LNCaP clone FGC (cell line): Measurements from ENCODE around the gene CREB5.

Source experiments
- DNase-seq: peaks from one replicate; pipeline ENCODE4 v3.0.0-alpha.2; 2011; ENCODE audit warnings: low read depth
- H3K4me3 ChIP-seq: 2 replicates; pipeline ENCODE4 v1.5.1; 2011; ENCODE audit warnings: mild to moderate bottlenecking, low read depth, low read length, control low read depth
- TF ChIP-seq, protein P1 (sequence below): IDR thresholded peaks from 2 replicates; pipeline ENCODE4 v1.5.1; 2012; ENCODE audit warnings: mild to moderate bottlenecking; ENCODE audit not compliant: control insufficient read depth, insufficient read depth; ENCODE audit errors: extremely low read depth

CREB5 gene

DNA sequence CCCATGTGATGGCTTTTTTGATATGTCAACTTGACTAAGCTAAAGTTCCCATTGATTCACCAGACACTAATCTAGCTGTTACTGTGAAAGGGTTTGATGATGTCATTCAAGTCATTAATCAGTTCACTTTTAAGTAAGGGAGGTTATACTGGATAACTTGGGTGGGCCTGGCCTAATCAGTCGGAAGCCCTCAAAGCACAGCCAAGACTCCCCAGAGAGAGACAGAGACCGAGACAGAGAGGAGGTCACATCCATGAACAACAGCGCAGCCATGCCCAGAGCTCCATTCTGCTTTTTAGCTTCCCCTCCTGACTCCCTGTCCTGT lies 442.4 kb downstream of the CREB5 start:
- TF ChIP-seq, protein P1, sequence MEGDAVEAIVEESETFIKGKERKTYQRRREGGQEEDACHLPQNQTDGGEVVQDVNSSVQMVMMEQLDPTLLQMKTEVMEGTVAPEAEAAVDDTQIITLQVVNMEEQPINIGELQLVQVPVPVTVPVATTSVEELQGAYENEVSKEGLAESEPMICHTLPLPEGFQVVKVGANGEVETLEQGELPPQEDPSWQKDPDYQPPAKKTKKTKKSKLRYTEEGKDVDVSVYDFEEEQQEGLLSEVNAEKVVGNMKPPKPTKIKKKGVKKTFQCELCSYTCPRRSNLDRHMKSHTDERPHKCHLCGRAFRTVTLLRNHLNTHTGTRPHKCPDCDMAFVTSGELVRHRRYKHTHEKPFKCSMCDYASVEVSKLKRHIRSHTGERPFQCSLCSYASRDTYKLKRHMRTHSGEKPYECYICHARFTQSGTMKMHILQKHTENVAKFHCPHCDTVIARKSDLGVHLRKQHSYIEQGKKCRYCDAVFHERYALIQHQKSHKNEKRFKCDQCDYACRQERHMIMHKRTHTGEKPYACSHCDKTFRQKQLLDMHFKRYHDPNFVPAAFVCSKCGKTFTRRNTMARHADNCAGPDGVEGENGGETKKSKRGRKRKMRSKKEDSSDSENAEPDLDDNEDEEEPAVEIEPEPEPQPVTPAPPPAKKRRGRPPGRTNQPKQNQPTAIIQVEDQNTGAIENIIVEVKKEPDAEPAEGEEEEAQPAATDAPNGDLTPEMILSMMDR = no peak
- no peak for DNase-seq
- no peak overlapping the region for H3K4me3 ChIP-seq

DNA sequence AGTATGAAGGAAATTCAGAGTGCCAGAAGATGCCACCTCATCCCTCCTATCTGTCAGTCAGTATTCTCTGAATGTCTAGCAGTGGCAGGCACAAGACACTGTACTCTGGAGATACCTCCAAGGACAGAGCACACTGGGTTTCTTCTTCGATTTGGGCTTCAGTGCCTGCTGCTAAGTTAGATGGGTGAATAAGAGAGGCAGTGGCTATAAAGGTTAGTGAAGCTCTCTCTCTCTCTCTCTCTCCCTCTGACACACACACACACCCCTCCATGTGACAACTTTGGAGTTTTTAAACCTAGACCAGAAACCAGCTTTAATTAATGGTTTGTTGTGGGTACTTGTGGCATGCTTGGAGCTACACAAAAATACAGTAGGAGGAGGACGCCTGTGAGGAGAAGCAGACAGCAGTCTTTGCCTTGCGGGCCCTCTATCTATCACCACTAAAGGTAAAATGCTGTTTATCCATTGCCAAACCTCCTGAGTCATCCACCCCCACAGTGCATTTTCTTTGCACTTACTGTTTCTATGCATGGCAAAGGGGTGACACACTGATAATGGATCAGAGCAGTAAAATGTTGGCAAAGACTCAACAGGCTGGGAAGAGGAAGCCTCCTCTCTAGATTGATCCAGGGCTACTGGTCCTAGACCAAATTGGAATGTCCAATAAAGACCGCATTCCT lies 443.4 kb downstream of the CREB5 start:
- TF ChIP-seq, protein P1 = no peak
- DNase-seq = no peak
- no peak overlapping the region for H3K4me3 ChIP-seq

DNA sequence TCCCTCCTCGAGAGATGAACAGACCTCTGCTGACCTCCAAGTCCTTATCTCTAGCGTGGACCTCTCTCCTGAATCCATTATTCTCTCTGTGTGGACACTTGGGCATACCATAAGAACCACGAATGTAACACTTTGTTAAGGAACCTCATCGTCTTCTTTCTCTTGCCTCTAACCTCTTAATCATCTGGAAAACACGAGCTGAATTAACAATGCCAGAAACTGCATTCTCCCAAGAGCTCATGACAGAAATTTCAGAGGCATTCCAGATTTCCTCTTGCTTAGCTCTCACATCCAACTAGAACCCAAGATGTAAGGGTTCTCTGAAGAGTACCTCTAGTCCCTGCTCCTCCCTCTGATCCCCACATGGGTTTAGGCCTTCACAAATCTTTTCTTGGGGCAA lies 444.3 kb downstream of the CREB5 start:
- TF ChIP-seq, protein P1 = no peak
- DNase-seq = no peak
- H3K4me3 ChIP-seq = no peak overlapping the region

DNA sequence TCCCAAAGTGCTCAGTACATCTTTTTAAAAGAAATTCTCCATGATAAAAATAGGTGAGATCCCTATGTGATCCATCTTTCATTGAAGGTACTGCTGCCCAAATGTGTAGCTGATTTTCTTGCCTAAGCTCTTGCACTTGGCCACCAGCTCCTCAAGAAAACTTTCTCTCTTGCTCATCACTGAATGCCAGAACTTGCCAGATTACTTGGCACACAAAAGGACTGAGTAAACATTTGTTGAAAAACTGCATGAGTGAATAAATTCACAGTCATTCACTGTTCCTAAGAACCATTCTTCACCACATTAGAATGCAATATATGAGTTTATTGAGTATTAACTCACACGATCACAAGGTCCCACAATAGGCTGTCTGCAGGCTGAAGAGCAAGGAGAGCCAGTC lies 445.9 kb downstream of the CREB5 start:
- H3K4me3 ChIP-seq = no peak overlapping the region
- DNase-seq = peak; percentile 10
- TF ChIP-seq, protein P1 = no peak

DNA sequence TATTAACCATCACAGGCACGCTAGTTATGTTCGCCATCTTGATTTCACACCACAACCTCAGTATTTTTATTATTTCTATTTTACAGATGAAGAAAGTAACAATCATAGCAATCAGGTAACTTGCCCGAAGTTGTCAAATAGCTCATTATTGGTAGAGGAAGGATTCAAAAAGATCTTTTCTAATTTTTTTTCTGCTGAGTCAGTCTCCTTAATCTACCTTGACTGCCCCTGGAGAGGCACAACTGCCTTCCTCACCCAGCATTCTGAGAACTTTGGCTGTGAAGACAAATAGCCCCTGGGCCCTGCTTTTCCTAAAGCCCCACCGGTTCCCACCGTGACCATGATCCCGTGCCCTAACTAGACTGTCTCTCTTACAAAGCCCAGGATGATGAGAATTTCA lies 446.6 kb downstream of the CREB5 start:
- H3K4me3 ChIP-seq = no peak overlapping the region
- TF ChIP-seq, protein P1 = no peak
- DNase-seq = no peak

DNA sequence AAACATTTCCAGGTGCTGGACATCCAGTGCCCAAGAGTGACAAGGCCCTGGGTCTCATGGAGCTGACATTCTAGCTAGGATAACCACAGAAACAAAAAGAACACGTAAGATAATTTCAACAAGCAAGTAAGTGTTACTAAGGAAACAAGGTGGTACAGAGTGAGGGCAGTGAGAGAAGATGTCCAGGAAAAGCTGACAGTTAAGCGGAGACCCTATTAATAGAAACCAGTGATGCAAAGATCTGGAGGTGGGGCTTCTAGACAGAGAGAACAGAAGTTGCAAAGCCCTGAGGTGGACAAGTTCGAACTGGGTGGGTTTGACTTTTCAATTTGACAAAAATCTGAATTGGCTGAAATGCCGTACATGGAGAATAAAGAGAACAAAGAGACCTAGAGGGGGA lies 449.5 kb downstream of the CREB5 start:
- DNase-seq = no peak
- TF ChIP-seq, protein P1 = no peak
- no peak overlapping the region for H3K4me3 ChIP-seq

DNA sequence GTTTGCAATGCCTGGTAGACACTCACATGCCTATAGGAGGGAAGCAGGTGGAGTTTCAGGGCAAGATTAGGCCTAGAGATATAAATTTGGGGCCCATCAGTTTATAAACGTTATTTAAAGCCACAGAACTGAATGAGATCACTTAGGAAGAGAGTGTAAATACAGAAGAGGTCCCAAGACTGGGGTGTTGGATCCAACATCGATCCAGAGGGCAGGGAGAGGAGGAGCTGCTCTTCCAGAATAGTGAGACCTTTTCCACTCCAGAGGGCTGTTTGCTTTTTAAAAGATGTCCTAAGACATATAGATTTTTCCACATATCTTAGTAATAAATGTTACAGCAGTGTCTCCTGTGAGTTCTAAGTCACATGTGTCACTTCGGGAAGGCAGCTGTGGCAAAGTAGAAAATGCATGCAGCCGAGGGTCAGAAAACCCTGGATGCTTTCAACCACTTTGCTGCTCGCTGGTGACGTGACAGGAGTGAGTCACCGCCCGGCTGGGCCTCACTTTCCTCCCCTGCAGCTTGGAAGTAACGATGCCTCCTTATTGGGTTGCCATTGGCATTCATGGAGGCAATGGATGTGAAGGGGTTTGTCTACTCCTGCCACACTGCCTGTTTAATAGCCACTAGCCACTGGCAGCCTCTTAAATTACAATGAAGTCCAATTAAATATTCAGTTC lies 450.4 kb downstream of the CREB5 start:
- no peak overlapping the region for H3K4me3 ChIP-seq
- TF ChIP-seq, protein P1 = no peak
- no peak for DNase-seq
